IMR-90 (cell line): ENCODE results near the gene TELO2. TPM values are rescaled to one million over a fixed set of nuclear protein-coding genes. Genes with fewer than 3 reads are reported as not detected.

Experiments used
- ATAC-seq: fragments of 200-7000 bp; cut with Tn5 transposase; 2 replicates; pipeline ENCODE4 v1.9.1; 2020; ENCODE audit warnings: low read depth, mild to moderate bottlenecking, moderate library complexity
- BruUV-seq: library from RNA; stranded (reverse); fragments of 400-500 nt; replicated peaks from 2 replicates; lab custom pipeline; 2021; lab: Mats Ljungman, UMichigan
- CTCF ChIA-PET: fragments of 300-600 bp; formaldehyde crosslinking; extraction: SDS; loops from one replicate; lab custom pipeline; 2021; ENCODE audit warnings: antibody characterized with exemption; lab: Yijun Ruan, JAX
- POLR2A ChIA-PET: fragments of 300-600 bp; sonication (Branson Sonifier 250); formaldehyde crosslinking; loops from one replicate; lab custom pipeline; 2022; ENCODE audit warnings: antibody characterized with exemption; ENCODE audit not compliant: unreplicated experiment; lab: Charles Lee
- DNase-seq: peaks from one replicate; pipeline ENCODE4 v3.0.0; 2013
- H2AFZ ChIP-seq: replicated peaks from 2 replicates; pipeline ENCODE3; 2013; ENCODE audit warnings: low read length, mild to moderate bottlenecking; ENCODE audit not compliant: poor library complexity
- H2AK5ac ChIP-seq: 2 replicates; pipeline ENCODE4 v1.6.1; 2013; ENCODE audit warnings: low read depth, low read length, inconsistent platforms
- H2AK9ac ChIP-seq: replicated peaks from 2 replicates; pipeline ENCODE3; 2013; ENCODE audit warnings: mild to moderate bottlenecking, low read depth, low read length, moderate library complexity; ENCODE audit not compliant: poor library complexity
- H2BK120ac ChIP-seq: 2 replicates; pipeline ENCODE4 v1.6.1; 2013; ENCODE audit warnings: low read depth, low read length, inconsistent platforms
- H2BK15ac ChIP-seq: 3 replicates; pipeline ENCODE4 v1.6.1; 2013; ENCODE audit warnings: low read depth, low read length, inconsistent platforms
- H2BK20ac ChIP-seq: 2 replicates; pipeline ENCODE4 v1.6.1; 2013; ENCODE audit warnings: low read depth, mild to moderate bottlenecking, inconsistent platforms, low read length, moderate library complexity
- H2BK5ac ChIP-seq: 2 replicates; pipeline ENCODE4 v1.6.1; 2013; ENCODE audit warnings: mild to moderate bottlenecking, low read depth, low read length, inconsistent platforms; ENCODE audit not compliant: poor library complexity, severe bottlenecking
- H3K14ac ChIP-seq: replicated peaks from 2 replicates; pipeline ENCODE4 v1.6.1; 2013; ENCODE audit warnings: low read depth, low read length, inconsistent platforms
- H3K18ac ChIP-seq: 2 replicates; pipeline ENCODE4 v1.6.1; 2013; ENCODE audit warnings: low read depth, low read length, control low read depth
- H3K23ac ChIP-seq: 2 replicates; pipeline ENCODE4 v1.6.1; 2013; ENCODE audit warnings: low read depth, low read length, inconsistent platforms
- H3K27ac ChIP-seq: 2 replicates; pipeline ENCODE4 v1.5.1; 2013; ENCODE audit warnings: mild to moderate bottlenecking, control low read depth, low read length; ENCODE audit not compliant: insufficient read depth
- H3K27me3 ChIP-seq: 2 replicates; pipeline ENCODE4 v1.6.1; 2013; ENCODE audit warnings: low read length; ENCODE audit not compliant: control insufficient read depth, insufficient read depth
- H3K36me3 ChIP-seq: 2 replicates; pipeline ENCODE4 v1.6.1; 2013; ENCODE audit warnings: low read length, mixed read lengths; ENCODE audit not compliant: control insufficient read depth, insufficient read depth
- H3K4ac ChIP-seq: 2 replicates; pipeline ENCODE4 v1.6.1; 2013; ENCODE audit warnings: low read depth, low read length, inconsistent platforms
- H3K4me1 ChIP-seq: 2 replicates; pipeline ENCODE4 v1.6.1; 2013; ENCODE audit warnings: low read length, mixed read lengths; ENCODE audit not compliant: control insufficient read depth, insufficient read depth
- H3K4me2 ChIP-seq: 2 replicates; pipeline ENCODE4 v1.6.1; 2013; ENCODE audit warnings: low read depth, mild to moderate bottlenecking, control low read depth, low read length, moderate library complexity
- H3K4me3 ChIP-seq: 2 replicates; pipeline ENCODE4 v1.5.1; 2013; ENCODE audit warnings: low read depth, mild to moderate bottlenecking, control low read depth, low read length, moderate library complexity; ENCODE audit not compliant: insufficient read depth
- H3K56ac ChIP-seq: 2 replicates; pipeline ENCODE4 v1.6.1; 2013; ENCODE audit warnings: low read length, inconsistent platforms; ENCODE audit not compliant: insufficient read depth; ENCODE audit errors: extremely low read depth
- H3K79me1 ChIP-seq, 2 experiments: 2 replicates each; pipeline ENCODE4 v1.6.1; 2013; ENCODE audit warnings: low read length in 2 of 2, inconsistent platforms in 1 of 2, low read depth in 1 of 2
- H3K9ac ChIP-seq: 2 replicates; pipeline ENCODE4 v1.6.1; 2013; ENCODE audit warnings: low read depth, low read length, control low read depth
- H3K9me1 ChIP-seq: 2 replicates; pipeline ENCODE4 v1.6.1; 2013; ENCODE audit warnings: low read length, inconsistent platforms; ENCODE audit not compliant: insufficient read depth
- H3K9me3 ChIP-seq: 2 replicates; pipeline ENCODE4 v1.6.1; 2013; ENCODE audit warnings: low read length; ENCODE audit not compliant: control insufficient read depth, insufficient read depth
- H4K20me1 ChIP-seq: 2 replicates; pipeline ENCODE4 v1.6.1; 2013; ENCODE audit warnings: low read length, inconsistent platforms; ENCODE audit not compliant: insufficient read depth
- H4K5ac ChIP-seq: 2 replicates; pipeline ENCODE4 v1.6.1; 2013; ENCODE audit warnings: mild to moderate bottlenecking, low read depth, low read length, control low read depth
- H4K8ac ChIP-seq, 2 experiments: 2 replicates each; pipeline ENCODE4 v1.6.1; 2013; ENCODE audit warnings: low read depth in 2 of 2, low read length in 2 of 2, control low read depth in 1 of 2, inconsistent platforms in 1 of 2
- H4K91ac ChIP-seq: 2 replicates; pipeline ENCODE4 v1.6.1; 2013; ENCODE audit warnings: low read depth, low read length, inconsistent platforms; ENCODE audit not compliant: insufficient read depth
- MXI1 ChIP-seq: IDR thresholded peaks from 2 replicates; pipeline ENCODE4 v1.6.1; 2012; ENCODE audit warnings: low read depth, mild to moderate bottlenecking, low read length, moderate library complexity, borderline replicate concordance
- NFE2L2 ChIP-seq: fragments of 150-350 bp; IDR thresholded peaks from 2 replicates; pipeline ENCODE4 v1.6.1; 2016; ENCODE audit warnings: low read depth, mild to moderate bottlenecking, low read length
- WGBS, 2 experiments: methylation state at CpG; one replicate each; pipeline versions ENCODE4 v1.1.5 to v1.1.7; 2013; ENCODE audit warnings: missing lambda C conversion rate in 2 of 2; ENCODE audit not compliant: insufficient read length in 1 of 2; ENCODE audit errors: extremely low coverage in 2 of 2; 5-methylcytosine and 5-hydroxymethylcytosine counted together
- dilution Hi-C: fragments of 300-500 bp; cut with HindIII; formaldehyde crosslinking; loops from one replicate; pipeline ENCODE4 v1.14.3; 2018; ENCODE audit warnings: low sequenced_read_pairs; ENCODE audit not compliant: unreplicated experiment
- in situ Hi-C: fragments of 300-500 bp; cut with MboI; formaldehyde crosslinking; loops from 3 replicates; pipeline ENCODE4 v1.14.3; 2019; ENCODE audit warnings: low sequenced_read_pairs, inconsistent platforms, mixed read lengths
- intact Hi-C: fragments of 100-400 bp; cut with micrococcal nuclease; formaldehyde crosslinking; loops from 2 replicates; pipeline ENCODE4 v1.10.0; 2022
- polyA plus RNA-seq, 3 experiments: library from polyadenylated mRNA; depleted of rRNA; stranded (reverse); fragments of >200 nt; gene quantifications; 2 replicates each; pipeline ENCODE4 v1.2.3, GENCODE V29; 2012; ENCODE audit warnings: low replicate concordance in 1 of 3
- total RNA-seq: library from RNA; depleted of rRNA; stranded (reverse); fragments of >200 nt; gene quantifications from 2 replicates; pipeline ENCODE4 v1.2.3, GENCODE V29; 2012

Gene TELO2
- total and polyA plus RNA-seq, 2 of the 4 experiments (the other 2 are of a cell fraction) = 6.6 to 26.6 TPM

DNA sequence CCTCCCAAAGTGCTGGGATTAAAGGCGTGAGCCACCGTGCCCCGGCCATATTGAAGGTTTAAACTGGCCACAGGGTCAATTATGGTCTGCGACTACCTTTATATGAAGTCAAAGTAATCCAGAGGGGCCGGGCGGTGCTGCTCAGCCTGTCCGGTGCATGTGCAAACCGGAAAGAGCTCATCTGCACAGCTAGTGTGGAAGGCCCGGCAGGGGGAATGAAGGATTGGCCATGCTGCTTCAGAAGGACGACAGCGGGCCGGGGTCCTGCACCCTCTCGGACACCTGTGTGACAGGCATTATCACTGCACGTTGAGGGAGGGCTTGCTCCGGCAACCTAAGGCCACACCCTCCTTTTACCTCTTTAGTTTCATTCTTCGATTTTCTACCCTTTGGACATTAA lies 63.9 kb downstream of the TELO2 start:
- POLR2A ChIA-PET = no interaction called here
- BruUV-seq = no TSS peak
- no peaks in the 10 kb centered on the region for H3K9me3 ChIP-seq

More for the DNA sequence above, 63.9 kb downstream of the TELO2 start:
- CTCF ChIA-PET = no interaction called here
- H3K36me3 ChIP-seq = peaks cover 52% of the 10 kb centered on the region
- H2AFZ ChIP-seq = no peak overlapping the region
- H3K4me2 ChIP-seq = no peak overlapping the region
- peaks cover 0 to 4% of the 10 kb centered on the region in 2 experiments; a peak in 1 of 4 replicates for H3K79me1 ChIP-seq
- in situ Hi-C loops (no loop called here), dilution Hi-C loops (no loop called here), intact Hi-C loops (no loop called here)
- DNase-seq = no peak
- H3K56ac ChIP-seq = no peak overlapping the region
- H3K9ac ChIP-seq = no peak overlapping the region
- no peak overlapping the region for H2BK5ac ChIP-seq
- H3K18ac ChIP-seq = no peak overlapping the region
- no peak for TF ChIP-seq NFE2L2
- TF ChIP-seq MXI1 = no peak
- H3K27me3 ChIP-seq = no peaks in the 10 kb centered on the region
- H4K91ac ChIP-seq = no peak overlapping the region
- H4K5ac ChIP-seq = no peak overlapping the region
- no peak overlapping the region for H4K8ac ChIP-seq
- no peak overlapping the region for H3K4me3 ChIP-seq
- no peak for ATAC-seq
- H2BK120ac ChIP-seq = no peak overlapping the region
- H3K9me1 ChIP-seq = no peaks in the 10 kb centered on the region
- H3K14ac ChIP-seq = no peak overlapping the region
- no peak overlapping the region for H2BK15ac ChIP-seq
- H3K27ac ChIP-seq = no peak overlapping the region
- no peaks in the 10 kb centered on the region for H3K4me1 ChIP-seq
- no peak overlapping the region for H3K23ac ChIP-seq
- H3K4ac ChIP-seq = no peak overlapping the region
- WGBS, 2 experiments = 90% methylated on average over 10 of the region's 16 CpGs; no CpG with 5 or more reads in 1 of the 2 experiments
- no peaks in the 10 kb centered on the region for H4K20me1 ChIP-seq
- no peak overlapping the region for H2AK9ac ChIP-seq
- H2BK20ac ChIP-seq = no peak overlapping the region
- no peak overlapping the region for H2AK5ac ChIP-seq
